Gastrocnemius medialis (tissue), 4 donors: ENCODE data around the gene HAAO.

Experiments
- CTCF ChIP-seq, 5 experiments: fragments of 450-650 bp in 3 of 5; fragments of 200-600 bp in 2 of 5; sonication (generic) in 2 of 5; IDR thresholded peaks in 4 of 5; conservative IDR thresholded peaks in 1 of 5; 1 replicate in 4 of 5; 2 replicates in 1 of 5; pipeline ENCODE4 v1.5.1; 2016 to 2019; ENCODE audit warnings: antibody characterized with exemption in 5 of 5, mild to moderate bottlenecking in 3 of 5, moderate library complexity in 3 of 5
- POLR2A ChIP-seq, 2 donors: fragments of 450-650 bp; IDR thresholded peaks; one replicate each; pipeline ENCODE4 v1.6.1; 2017; ENCODE audit warnings: antibody characterized with exemption in 2 of 2, mild to moderate bottlenecking in 2 of 2, moderate library complexity in 2 of 2

GRCh38 chr2:42742740-42743658 is 49.4 kb downstream of the HAAO start:
- TF ChIP-seq CTCF (IDR thresholded peaks at IDR 0.05 in 4 of 5, conservative IDR thresholded peaks at IDR 0.05 in 1 of 5) (no peak), POLR2A (IDR thresholded peaks at IDR 0.05) (no peak)
